GM18502 (cell line): ENCODE data around the gene ZNF428.
"Not testable (repeated sequence)": the region's sequence is repeated elsewhere in the genome, so short reads cannot be mapped to it uniquely, and the experiment has no call there.

ENCODE experiments used
- ATAC-seq: cut with Tn5 transposase; IDR thresholded peaks from one replicate; pipeline ENCODE4 v1.9.1; 2021; ENCODE audit warnings: mild to moderate bottlenecking; ENCODE audit not compliant: unreplicated experiment, poor library complexity

The ZNF428 gene

DNA sequence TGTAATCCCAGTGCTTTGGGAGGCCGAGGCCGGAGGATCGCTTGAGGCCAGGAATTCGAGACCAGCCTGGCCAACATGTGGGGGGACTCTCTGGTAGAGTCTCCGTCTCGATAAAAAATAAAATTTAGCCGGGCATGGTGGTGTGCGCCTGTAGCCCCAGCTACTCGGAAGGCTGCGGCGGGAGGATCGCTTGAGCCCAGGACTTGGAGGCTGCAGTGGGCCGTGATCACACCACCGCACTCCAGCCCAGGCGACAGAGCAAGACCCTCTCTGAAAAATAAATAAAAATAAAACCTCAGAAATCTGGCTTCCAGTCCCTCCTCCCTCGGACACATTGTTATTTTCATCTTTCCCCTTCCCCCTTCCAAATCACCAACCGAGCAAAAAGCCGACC, 23.8 kb downstream of the ZNF428 start:
- ATAC-seq = peak; percentile 4

DNA sequence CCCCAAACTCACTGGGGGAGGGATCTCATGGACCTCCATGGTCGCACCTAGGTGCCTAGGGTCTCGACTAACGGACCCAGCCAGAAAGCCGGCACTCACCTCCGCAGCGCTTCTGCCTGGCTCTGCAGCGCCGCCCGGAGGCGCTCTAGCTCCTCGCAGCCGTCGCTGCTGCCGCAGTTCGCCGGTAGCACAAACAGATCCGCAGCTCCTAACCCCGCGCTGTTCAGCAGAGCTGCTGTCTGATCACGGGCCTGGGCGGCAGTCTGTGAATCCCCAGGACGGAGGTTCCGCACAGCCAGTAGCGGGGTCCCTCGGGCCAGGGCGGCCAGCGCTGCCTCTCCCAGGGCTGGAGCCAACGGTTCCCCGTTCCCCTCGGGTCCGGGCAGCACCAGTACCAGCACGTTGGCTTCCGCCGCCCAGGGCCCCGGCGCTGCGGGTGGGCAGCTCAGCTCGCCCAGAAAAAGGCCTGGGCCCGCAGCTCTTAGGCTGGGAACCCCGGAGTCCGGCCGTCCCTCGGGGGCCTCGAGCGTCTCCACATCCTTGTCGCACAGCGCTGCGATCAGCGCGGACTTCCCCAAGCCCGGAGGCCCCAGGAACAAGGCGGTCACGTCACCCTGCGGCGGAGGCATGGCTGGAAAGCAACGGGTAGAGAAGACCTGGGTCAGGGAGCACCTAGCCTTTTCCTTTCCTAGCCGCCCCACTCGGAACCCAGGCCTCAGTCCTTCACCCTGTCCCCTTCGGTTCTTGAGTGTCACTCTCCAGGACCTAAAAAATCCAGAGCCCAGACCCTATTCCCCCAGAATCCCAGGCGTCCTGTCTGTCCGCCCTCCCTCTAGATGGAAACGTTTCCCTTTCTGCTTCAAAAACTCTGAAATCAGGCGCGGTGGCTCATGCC, 24.5 kb downstream of the ZNF428 start:
- no peak for ATAC-seq

DNA sequence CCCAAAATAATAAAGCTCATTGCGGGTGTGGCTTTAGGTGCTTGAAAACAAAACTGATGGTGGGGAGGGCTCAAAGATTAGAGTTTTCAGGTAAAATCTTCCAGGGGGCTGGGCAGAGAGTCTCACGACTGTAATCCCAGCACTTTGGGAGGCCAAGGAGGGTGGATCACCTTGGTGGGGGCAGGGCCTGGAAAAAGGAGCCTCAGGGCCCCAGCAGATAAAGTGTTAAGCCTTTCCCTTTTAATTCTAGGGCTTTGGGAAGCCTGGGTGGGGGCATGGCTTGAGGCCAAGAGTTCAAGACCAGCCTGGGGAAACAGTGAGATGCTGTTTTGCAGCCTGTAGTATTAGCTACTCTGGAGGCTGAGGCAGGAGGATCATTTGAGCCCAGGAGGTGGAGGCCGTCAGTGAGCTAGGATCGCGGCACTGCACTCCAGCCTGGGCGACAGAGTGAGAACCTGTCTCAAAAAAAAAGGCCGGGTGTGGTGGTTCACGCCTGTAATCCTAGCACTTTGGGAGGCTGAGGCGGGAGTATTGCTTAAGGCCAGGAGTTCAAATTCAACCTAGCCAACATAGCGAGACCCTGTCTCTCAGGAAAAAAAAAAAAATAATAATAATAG, 25.2 kb downstream of the ZNF428 start:
- no peak for ATAC-seq

DNA sequence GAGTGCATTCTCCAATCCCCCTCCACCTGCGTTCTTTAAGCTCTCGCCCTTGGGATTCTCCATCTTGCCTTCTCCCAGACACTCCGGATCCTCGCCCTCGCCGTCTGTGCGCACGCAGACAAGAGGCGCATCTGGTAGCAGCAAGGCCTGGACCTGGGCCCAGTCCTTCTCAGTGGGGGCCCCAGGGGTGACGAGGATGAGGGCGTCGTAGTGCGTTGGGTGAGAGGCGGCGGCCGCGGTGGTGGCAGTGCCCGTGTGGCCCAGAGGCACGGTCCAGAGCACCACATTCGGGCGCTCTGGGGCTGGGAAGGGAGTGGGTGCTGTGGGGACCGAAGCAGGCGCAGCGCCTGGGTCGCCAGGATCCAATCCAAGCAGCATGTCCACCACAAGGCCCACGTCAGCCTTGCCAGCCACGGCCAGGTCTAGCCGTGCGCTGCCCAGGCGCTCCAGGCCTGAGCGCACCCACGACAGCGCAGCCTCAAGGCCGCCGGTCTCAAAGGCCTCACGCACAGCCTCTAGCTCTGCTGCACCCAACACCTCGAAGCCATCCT, 26.6 kb downstream of the ZNF428 start:
- no peak for ATAC-seq

DNA sequence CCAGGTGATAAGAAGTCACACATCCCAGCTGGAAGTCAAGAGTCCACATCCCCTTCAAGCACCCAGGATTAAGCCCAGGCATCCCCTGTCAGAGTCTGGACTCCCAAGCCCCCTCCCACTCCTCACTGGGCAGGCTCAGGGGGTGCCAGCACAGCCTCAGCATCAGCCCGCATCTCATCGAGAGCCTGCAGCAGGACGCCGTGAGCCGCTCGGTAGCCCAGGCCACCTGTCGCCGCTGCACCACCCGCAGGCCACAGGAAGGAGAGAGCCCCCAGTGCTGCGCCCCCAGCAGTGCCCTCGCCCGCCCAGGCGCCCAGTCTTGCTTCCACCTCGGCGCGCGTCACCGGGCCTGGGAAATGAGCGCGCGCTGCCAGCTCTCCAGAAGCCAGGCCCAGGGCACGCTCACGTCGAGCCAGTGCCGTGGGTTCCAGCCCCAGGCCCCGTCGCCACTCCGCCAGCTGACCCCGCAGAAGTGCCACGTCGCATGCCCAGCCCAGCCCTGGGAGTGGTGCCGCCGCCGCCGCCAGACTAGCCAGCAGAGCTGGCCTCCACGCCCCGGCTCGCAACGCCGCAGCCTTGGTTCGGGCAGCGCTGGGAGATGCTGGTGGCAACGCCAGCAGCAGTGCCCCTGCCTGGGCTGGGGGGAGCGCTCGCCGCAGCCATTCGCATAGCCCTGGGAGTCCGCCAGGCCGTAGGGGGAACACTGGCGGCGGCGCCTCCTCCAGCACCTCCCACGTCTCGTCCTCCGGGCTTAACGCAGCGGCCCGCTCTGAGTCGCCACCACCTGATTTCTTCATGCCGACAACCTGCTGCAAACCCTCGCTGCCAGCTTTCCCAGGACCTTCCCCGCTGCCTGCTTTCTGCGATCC, 27.3 kb downstream of the ZNF428 start:
- no peak for ATAC-seq

DNA sequence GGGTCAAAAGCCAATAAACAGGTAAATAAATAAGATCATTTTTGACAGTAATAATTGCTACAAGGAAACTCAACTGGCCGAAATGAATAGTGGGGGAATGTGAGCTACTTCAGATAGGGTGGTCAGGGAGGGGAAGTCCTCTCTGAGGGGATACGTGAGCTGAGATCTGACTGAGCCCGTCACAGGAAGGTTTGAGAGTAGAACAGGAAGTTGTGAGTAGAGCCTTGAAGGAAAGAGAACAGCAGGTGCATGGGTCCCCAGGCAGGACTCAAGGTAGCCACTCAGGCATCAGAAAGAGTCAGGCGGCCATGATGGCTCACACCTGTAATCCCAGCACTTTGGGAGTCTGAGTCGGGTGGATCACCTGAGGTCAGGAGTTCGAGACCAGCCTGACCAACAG, 29.8 kb downstream of the ZNF428 start:
- ATAC-seq = no peak

DNA sequence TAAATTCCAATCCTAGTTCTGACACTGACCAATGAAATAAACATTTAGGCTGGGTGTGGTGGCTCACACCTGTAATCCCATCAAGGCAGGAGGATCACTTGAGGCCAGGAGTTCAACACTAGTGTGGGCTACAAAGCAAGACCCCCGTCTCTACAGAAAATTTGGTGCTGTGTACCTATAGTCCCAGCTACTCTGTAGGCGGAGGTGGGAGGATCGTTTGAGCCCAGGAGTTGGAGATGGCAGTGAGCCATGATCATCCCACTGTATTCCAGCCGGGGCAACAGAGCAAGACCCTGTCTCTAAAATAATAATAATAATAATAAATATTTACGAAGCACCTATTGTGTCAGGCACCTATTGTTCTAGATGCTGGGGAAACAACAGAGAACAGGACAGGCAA, 30.2 kb downstream of the ZNF428 start:
- ATAC-seq = no peak

DNA sequence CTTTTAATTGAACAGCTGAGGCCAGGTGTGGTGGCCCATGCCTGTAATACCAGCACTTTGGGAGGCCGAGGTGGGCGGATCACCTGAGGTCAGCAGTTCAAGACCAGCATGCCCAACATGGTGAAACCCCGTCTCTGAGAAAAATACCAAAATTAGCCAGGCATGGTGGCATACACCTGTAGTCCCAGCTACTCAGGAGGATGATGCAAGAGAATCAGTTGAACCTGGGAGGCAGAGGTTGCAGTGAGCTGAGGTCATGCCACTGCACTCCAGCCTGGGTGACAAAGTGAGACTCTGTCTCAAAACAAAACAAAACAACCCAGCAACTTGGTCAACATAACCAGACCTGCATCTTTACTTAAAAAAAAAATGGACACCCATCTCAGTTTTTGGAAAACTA, 32.4 kb downstream of the ZNF428 start:
- not testable (repeated sequence) for ATAC-seq

DNA sequence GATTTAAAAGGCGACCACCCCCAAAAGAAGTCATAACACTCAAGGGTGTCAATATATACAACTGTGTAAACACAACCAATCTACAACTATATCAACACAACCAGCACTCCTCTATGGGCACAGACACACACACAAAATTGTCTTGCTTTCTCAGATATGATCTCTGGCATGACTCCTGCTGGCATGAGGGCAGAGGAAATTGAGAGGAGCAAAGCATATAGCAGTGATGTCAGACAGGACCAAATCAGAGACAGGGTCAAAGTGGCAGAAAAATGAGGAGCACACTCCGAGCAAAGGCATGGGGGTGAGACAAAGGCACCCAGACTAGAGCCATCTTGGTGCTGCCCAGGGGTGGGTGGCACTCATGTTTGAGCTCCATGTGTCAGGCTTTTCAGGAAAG, 33.1 kb downstream of the ZNF428 start:
- ATAC-seq = no peak

DNA sequence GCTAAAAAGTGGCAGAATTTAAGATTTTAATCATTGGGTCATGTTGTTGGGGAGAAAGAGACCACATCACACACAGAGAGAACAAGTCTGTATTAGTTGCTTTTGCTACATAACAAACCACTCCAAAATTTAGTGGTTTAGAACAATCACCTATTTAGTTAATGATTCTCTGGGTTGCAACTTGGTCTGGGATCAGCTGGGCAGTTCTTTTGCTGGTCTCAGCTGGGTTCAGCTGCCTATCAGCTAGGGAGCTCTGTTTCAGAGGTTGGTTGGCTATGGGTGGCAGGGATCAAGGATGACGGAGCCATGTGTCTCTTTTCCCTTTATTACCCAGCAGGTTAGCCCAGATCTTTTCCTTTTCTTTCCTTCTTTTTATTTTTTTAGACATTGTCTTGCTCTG, 34.9 kb downstream of the ZNF428 start:
- ATAC-seq = no peak

DNA sequence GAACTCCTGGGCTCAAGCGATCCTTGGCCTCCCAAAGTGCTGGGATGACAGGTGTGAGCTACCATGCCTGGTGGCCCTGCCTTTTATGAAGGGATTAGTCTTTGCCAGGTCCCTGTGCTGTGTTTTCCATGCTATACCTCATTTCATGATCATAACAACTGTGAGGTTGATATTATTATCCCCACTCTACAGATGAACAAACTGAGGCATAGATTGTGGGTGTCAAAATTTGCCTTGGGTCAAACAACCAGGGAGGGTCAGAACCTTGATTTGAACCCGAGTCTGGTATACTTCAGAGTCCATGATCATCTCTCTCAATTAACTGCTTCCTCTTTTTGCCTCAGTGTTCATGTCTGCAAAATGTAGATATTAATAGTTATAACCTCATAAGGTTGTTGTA, 36.9 kb downstream of the ZNF428 start:
- ATAC-seq = no peak

DNA sequence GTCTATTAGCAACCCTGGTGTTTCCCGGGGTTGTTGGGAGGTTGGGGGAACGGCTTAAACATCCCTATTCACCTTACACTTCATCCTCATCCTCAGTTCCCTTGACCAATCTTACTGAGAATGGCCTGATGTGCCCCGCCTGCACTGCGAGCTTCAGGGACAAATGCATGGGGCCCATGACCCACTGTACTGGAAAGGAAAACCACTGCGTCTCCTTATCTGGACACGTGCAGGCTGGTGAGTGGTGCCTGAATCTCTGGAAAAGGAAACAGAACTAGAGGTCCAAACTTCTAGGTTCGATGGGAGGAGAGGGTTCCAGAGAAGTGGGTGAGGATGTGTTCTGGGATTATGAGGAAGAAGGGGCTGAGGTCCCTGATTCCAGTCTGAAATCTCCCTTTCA, 38.0 kb downstream of the ZNF428 start:
- no peak for ATAC-seq

DNA sequence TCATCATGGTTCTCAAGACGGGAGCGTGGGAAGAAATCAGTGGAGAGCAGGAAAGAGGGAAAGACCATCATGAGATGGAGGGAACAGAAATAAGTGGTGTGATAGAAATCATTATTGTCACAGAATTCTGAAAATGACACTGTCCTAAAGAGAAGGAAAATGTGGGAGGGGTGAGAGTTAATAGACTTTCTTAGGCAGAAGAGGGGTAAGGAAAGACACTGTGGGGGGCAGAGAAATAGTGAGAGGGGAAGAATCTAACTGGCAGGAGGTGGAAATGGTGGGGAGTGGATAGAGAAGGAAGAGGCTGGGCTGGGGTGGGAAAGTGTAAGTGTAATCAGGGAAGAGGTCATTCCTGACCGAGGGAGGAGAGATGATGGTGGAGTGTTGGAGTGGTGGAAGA, 40.6 kb downstream of the ZNF428 start:
- ATAC-seq = no peak

DNA sequence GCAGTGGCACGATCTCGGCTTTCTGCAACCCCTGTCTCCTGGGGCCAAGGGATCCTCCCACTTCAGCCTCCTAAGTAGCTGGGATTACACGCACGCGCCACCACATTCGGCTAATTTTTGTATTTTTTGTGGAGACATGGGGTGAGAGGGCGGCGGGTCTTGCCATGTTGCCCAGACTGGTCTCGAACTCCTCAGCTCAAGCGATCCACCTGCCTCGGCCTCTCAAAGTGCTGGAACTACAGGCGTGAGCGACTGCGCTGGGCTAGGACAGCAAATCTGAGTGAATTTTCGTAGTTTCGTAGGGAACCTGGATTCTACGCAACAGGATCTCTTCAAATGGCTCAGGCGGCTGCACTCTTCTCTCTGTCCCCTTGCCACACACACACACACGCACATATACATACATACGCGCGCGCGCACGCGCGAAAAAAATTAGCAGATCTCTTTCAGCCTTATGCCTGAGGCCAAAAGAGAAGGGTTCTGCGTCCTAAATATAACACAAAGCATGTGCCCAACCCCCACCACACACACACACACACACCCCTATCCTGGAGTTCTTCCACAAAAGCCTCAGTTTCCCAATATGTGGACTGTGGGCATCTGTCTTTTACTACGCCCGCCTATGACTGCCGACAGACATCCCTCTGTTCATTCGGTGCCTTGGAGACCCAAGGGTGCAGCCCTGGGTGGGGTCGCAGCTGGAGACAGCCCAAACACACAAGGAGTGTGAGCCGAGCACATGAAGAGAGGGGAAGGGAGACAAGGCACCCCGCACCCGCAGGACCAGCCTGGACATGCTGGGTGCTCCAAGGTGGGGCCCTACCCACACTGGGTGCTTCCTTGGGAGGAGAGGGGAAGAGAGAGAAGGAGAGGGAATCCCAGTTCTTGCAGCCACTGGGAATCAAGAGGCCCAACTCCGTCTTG, 43.2 kb downstream of the ZNF428 start:
- ATAC-seq = no peak

DNA sequence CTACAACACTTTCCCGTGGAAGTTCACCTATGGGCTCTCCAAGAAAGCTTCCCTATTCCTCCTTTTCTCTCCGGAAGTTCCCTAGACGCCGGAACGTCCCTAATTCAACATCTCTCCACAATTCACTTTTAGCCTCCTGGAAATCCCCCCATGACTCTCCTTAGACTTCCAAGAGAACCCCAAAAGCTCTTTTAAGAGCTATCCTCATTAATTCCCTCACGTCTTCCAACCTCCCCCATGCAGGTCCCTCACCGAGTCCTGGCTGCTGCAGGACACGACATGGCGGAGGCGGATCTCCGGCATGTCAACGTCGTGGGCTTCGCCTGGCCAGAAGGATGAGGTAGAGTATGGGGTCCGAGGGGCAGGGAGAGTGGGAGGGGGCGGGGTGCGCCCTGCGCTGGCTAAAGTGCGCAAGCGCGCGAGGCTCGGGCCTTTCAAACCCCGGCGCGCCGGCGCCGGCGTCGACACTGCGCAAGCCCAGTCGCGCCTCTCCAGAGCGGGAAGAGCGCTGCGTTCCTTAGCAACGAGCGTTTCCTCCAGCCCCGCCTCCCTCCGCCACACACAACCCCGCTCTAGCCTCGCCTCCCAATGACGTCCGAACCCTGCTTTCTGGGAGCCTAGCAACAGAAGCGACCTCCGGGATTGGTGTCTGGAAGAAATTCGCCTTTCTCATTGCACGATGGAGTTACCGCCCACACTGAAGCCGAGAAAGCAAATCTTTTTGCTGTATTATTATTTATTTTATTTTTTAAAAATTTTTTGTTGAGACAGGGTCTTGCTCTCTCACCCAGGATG, 44.1 kb downstream of the ZNF428 start, which contains the start of the genes PINLYP and XRCC1:
PINLYP (plus strand) TSS at position 646 of the 795 bp plus-strand sequence. CDS start 1,391 bp downstream, outside the sequence.
XRCC1 (minus strand) TSS at position 372 of the 795 bp plus-strand sequence; CDS start at position 303, 69 bp downstream.
- peak; percentile 95 for ATAC-seq

DNA sequence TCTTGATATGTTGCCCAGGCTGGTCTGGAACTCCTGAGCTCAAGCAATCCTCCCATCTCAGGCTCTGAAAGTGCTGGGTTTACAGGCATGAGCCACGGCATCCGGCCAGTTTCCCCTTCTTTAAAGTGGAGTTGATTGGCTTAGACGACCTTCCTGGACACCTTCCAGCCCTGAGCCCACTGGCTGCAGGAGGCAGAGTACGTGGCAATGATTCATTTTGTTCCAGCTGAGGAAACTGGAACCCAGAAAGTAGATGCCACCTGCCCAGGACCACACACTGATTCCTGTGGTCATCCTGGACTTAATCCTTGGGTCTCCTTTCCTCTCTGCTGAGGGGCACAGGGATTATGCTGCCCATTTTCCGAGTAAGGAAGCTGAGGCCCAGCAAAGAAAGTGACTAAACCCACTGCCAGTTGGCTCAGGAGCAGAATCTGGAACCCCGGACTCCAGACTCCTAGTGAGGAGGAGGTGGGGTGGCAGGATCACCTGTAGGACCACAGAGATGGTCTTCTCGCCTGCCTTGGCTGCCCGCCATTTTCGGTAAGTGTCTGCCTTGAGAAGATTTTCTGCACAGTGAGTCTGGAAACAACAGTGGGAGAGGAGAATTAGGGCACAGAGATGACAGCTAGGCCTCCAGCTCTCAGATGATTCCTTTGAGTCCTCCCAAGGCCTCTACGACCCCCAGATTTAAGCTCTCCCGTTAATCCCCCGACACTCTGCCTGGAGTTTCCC, 44.8 kb downstream of the ZNF428 start:
- no peak for ATAC-seq

DNA sequence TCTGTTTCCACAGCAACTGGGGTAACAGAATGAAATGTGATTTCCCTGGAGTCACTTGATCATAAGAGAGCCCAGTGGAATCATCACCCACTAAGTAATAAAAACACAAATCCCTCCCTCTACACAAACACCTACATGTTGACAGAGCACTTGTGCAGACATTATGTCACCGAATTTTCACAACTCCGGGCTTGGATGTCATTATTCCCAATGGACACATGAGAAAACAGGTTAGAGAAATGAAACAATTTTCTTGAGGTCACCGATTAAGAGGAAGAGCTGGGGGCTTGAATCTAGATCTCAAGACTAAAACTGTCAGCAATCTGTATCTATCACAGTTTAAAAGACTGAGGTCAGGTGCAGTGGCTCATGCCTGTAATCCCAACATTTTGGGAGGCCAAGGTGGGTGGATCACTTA, 47.2 kb downstream of the ZNF428 start:
- no peak for ATAC-seq
